ENCODE measurements around the gene EEF2K.
"Not testable (repeated sequence)": the region's sequence is repeated elsewhere in the genome, so short reads cannot be mapped to it uniquely, and the experiment has no call there.

Gene EEF2K

DNA sequence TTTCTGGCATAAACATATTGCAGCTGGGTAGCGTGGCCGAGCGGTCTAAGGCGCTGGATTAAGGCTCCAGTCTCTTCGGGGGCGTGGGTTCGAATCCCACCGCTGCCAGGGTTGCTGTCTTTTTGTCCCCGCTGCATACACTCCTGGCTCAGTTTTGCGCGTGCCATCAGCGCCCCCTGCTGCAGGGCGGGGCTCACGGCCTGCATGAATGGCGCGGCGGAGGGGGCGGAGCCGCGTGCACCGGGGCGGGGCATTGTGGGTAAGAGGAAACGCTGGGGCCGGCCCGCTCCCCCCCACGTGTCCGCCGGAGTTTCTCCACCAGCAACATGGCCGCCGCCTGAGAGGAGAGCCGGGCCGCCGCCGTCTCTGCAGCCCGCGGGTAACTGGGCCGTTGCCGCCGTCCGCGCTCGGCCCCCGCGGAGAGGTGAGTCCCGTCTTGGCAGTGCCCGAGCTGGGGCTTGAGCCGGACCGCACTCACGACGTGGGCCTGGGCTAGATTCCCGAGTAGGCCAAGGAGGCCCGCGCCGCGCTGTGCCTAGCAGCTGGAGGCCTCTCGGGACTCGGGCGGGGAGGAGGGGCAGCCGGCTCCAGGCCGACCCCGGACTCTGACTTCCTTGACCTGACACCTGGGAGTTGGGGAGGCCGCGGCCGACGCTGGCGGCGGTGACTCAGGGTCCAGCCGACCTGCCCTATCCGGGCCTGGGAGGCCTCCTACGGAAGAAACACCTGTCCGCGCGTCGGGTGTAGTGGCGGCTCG lies 91.2 kb downstream of the EEF2K start, which contains the start of gene POLR3E:
Gene POLR3E (plus strand): TSS at position 296 of the 757 bp plus-strand sequence. CDS start 5,560 bp downstream, outside the sequence.
- peak; percentile 98 for DNase-seq

DNA sequence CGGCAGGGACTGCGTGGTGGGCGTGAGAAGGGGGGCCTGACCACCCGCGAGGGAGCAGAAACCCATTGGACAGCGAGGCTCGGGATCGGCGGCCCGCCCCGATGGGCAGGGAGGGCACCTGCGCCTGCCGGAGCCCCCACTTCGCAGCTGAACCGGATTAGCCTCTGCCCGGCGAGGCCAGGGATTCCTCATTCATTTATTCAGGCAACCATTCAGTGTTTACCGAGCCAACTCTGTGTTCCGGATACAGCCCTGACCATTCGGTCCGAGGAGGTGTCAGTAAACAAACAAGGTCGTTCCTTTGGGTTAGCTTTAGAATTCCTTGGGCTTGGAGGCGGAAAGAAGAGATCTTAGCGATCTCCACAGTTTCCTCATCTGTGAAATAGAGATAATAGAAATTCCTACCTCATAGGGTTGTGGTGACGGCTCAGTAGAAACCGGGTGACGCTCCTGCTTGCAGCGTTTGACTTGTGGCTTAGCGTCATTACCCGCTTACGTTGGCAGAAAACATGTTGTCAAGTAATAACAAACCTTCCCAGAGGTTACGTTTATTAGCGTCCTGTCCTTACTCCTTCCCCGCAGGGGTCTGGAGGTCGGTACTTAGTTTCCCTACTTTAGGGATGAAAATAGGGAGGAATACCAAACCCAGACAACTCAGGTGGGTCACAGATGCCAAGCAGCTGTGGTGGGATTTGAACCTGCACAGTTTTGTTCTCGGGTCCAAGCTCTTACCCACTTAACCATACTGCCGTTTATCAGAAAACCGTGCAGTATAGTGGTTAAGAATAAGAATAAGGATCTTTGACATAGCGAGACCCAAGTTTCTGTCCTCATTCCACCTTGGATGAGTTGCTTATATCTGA lies 92.0 kb downstream of the EEF2K start:
- peak; percentile 97 for DNase-seq

DNA sequence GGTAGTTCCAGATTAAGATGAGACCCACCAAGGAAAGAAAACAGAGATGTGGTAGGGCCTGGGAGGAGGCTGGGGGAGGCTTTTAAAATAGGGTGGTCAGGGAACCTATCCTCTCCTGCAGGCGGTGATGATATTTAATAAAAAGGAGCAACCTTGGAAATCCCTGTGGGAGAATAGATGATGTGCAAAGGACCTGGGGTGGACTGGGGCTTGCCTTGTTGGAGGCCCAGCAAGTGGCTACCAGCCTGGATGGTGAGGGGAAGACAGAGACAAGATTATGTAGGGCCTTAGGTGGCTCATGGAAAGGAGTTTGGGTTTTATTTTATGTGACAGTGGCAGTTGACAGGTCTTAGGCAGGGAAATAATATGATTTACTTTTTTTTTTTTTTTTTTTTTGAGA lies 93.0 kb downstream of the EEF2K start:
- no peak for DNase-seq

DNA sequence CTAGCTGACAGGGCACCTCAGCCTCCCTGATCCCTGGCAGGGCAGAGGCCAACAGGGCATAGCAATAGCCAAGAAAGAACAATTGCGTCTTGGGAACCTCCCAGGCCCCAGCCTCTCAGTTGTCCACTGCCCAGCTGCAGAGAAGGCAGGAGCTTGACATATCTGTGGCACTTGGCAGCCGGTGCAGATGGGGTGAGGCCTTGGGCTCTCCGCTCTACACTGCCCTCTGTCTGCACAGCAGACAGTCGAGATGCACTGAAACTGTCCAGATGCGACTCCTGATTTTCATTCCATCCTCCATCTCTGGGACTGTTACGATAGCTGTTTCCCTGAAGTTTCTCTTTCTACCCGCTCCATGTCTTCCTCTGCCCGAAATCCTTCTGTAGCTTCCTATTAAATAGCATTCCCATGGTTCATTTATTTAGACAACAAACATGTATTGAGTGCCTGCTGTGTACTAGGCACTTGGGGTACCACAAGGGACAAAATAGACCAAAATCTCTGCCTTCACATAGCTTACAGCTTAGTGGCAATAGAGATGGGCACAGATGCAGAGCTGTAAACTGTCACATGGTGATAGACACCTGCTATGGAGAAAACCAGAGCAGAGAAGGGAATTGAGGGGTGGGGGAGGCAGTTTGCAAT lies 94.5 kb downstream of the EEF2K start:
- peak; percentile 46 for DNase-seq

DNA sequence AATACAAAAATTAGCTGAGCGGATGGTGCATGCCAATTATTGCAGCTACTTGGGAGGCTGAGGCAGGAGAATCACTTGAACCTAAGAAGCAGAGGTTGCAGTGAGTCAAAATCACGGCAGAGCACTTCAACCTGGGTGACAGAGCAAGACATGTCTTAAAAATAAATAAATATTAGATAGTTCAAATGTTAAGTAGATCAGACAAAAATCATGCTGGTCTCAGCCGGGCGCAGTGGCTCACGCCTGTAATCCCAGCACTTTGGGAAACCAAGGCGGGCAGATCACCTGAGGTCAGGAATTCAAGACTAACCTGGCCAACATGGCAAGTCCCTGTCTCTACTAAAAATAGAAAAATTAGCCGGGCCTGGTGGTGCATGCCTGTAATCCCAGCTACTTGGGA lies 95.3 kb downstream of the EEF2K start:
- DNase-seq: not testable (repeated sequence)

DNA sequence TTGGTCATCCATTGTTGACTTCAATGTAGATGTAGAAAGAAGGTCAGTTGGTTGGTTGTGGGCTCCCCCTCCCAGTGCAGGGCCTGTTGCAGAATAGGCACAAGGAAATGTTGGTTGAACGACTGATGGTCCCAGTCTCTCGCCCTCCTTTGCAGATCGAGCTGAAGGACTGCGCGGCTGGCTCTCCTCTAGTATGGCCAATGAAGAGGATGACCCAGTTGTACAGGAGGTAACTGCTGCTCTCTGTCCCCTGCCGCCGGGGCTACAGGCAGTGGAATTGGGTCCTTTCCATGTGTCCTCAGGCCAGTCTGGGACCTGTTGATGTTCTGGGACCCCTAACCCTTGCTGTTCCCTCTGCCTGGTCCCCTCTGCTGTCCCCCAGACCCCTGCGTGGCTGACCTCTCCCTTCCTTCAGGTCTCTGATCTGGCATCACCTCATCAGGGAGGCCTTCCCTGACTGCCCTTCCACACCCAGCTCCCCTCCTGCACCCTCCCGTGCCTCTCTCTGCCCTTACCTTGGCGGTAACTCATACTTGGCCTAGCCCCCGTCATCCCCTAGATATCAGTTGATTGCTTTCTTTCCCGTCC lies 96.8 kb downstream of the EEF2K start:
- DNase-seq: no peak

DNA sequence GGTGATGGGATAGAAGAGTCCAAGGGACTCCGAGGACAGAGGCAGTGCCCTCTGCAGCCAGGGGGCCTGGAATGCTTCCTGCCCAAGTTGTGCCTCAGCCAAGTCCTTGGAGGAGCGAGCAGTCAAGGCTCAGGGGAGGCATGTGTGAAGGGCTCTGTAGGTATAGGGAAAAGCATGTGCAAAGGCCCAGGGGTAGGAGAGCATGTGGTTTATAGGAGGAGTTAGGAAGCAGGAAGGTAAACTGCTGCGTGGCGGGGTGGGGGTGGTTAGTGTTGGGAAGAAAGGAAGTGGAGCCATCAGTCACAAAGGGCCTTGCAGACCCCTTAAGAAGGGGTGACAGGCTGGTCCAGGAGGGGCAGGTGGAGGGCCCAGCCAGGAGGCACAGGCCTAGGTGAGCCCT lies 98.3 kb downstream of the EEF2K start:
- DNase-seq: no peak

DNA sequence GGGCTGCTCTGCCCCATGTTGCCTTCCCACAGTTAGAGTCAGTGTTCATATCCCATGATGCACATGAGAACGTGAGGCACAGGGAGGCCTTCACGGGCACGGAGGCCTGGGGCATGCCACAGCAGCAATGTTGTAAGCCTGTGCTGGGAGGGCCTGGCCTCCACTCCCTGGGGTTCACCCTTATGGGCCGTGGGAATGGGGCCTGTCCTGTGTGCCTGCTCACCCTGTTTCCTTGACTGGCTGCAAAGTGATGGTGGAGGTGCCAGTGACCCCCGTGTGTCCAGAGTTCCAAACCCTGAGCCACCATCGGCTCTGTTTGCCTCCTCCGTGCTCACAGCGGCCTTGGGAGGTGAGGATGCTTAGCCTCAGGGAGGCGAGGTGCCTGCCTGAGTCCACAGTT lies 100.7 kb downstream of the EEF2K start:
- no peak for DNase-seq

DNA sequence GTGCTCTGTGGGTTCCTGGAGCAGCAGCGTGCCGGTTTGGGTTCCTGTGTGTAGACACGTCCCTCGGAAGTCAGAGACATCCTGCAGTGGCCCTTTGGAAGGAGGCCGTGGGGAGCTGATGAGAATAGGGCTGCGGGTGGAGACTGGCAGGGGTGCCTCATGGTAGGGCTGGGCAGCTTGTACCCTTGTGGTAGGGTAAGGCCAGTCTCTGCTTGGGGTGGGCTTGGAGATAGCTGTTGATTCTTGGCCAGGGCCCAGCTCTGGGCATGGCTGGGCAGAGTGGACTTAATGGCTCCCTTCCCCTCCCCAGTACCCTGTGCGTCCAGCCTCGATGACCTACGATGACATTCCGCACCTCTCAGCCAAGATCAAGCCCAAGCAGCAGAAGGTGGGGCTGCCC lies 101.8 kb downstream of the EEF2K start:
- DNase-seq: no peak

DNA sequence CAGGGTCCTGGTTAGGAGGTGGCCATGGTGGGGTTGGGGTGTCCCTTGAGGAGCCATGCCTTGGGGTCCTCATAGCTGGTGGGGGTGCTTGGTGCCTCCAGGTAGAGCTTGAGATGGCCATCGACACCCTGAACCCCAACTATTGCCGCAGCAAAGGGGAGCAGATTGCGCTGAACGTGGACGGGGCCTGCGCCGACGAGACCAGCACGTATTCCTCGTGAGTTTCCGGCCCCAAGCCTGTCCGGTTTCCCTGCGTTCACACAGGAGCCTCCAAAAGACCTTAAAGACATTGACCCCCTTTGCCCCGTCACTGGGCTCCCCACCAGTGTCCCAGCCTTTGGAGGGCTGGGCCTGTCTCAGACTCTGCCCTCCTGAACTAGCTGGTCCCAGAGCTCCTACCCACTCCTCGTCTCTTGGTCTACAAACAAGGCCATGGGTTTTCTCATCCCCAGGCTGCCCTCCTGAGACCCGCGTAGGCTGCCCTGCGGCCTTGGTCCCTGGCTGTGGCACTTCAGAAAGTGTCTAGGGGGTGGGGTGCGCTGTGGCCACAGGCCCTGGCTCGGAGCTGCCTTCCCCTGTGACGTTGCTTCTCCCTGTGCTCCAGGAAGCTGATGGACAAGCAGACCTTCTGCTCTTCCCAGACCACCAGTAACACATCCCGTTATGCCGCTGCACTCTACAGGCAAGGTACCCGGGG lies 102.9 kb downstream of the EEF2K start:
- DNase-seq: no peak

DNA sequence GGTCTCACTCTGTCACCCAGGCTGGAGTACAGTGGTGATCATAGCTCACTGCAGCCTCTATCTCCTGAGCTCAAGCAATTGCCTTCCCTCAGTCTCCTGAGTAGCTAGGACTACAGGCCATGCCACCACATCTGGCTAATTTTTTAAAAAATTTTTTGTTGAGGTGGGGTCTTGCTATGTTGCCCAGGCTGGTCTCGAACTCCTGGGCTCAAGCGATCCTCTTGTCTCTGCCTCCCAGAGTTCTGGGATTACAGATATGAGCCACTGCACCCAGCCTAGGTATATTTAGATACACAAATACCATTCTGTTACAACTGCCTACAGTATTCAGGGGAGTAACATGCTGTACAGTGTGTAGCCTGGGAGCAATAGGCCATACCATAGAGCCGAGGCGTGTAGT lies 105.4 kb downstream of the EEF2K start:
- no peak for DNase-seq

DNA sequence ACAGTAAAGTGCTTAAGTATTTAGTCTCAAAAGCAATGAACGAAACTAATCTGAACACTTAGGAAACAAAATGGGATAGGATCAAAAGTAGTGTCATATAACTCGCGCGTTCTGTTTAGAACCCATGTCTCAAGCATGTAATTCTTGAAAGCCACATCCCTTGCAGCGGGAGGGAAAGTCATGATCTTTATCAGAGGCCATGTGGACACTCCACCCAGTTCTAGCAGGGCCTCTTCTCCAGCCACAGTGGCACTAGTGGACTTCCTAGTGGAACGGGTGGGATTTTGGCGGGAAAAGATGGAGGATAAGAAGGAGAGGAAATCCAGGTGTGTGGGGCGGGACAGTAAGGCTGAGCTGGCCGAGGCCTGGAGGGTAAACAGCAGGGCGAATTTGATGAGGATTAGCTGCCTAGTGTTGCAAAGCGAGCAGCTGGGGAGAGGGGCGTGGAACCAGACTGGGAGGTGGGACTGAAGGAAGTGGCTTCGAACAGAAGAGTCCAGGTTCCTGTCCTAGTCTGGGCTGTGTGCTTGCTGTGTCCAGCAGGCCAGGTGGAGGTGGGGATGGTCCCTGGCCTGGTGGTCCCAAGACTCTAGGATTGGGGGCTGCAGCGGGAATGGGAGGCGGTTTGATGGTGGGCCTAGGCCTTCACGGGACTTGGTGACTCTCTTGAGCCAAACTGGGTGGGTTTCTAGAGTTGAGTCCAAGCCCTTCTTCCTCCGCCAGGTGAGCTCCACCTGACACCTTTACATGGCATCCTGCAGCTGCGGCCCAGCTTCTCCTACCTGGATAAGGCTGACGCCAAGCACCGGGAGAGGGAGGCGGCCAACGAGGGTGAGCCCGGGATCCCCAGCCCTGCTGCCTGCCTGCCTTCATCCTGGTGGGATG lies 107.1 kb downstream of the EEF2K start:
- no peak for DNase-seq

DNA sequence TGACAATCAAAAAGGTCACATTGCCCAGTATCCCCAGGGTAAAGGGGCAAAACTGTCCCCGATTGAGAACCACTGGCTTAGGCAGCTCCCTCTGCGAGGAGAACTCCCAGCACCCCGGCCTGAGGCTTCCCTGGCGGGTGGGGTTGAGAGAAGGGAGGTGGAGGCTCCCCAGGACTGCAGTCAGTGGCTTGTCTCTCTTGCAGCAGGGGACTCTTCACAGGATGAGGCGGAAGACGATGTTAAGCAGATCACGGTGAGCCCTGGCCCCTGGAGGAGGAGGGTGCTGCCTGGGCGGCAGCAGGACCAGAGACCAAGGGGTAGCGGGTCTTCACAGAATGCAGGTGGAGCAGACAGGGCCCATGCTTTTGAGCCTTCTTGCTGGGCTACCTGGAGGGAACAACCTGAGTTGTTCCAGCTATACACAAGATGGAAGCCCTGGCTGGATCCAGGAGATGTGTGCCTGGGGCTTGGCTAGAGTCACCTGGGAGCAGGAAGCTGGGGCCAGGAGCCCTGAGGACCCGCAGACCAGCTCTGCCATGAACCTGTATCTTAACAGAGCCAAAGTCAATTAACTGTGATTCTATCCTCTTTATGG lies 107.9 kb downstream of the EEF2K start:
- DNase-seq: no peak

DNA sequence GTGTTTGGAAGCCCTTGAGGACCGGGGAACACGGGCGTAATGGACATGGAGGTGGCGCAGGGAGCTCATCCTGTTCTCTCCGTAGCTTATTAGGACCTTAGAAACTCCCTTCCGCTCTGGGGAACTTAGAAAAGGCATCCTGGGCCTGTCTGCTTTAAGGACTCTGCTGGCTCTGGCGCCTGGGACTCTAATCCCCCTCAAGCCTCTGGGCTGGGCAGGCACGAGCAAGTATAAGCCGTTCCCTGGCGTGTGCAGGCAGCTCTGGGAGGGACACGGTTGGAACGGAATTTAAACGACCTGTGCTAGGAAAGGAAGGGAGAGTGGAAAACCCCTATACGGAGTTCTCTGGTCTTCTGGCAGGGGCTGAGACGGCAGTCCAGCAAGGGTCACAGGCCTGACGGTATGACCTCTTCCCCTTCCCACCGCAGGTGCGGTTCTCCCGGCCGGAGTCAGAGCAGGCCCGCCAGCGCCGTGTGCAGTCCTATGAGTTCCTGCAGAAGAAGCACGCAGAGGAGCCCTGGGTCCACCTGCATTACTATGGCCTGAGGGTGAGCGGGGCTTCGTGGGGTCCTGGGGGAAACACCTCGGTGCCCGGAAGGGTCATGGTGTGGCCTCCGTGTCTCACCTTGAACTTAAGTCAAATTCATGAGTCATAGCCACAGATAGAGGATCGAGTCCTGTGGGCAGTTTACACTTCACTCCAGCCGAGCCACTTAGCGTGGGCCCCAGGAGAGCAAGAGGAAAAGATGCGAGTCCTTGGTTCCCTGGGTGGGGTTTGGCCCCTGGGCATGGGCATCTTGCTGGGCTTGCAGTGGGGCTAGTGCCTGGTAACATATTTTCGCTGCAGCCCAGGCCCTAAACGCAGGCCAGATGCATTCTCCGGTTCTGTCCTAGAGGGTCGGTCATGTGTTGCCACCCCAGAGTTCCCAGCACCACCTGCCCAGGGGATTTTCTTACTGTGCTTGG lies 108.9 kb downstream of the EEF2K start:
- DNase-seq: no peak

DNA sequence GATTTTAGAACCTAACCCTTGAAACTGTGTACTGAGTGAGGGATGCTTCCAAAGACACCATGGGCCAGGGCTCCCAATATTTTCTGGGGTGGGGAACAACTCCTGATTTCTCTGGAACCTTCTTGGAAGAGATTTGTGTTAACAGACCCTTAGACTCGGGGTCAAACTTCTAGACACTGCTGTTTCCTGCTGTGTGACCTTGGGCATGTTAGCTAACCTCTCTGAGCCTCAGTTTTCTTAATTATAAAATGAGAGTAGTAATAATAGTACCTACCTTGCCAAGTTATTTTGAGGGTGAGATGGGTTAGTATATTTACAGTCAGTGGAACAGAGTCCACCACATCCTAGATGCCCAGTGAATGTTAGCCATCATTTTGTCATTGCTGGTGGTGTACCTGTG lies 109.9 kb downstream of the EEF2K start:
- no peak for DNase-seq

DNA sequence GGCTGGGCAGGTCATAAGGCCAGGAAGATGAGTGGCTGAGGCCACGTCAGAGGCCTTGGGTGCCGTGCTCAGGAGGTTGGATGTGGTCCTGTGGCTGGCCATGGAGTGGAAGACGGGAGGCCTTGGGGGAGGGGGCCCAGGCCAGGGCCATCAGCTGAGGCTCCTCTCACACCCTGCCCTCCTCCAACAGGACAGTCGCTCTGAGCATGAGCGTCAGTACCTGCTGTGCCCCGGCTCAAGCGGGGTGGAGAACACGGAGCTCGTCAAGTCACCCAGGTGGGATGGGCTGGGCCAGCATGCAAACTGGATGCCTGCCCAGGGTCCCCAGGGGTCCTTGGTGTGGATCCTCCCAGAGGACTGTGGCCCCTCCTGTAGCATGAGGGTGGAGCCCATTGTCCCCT lies 110.3 kb downstream of the EEF2K start:
- no peak for DNase-seq

DNA sequence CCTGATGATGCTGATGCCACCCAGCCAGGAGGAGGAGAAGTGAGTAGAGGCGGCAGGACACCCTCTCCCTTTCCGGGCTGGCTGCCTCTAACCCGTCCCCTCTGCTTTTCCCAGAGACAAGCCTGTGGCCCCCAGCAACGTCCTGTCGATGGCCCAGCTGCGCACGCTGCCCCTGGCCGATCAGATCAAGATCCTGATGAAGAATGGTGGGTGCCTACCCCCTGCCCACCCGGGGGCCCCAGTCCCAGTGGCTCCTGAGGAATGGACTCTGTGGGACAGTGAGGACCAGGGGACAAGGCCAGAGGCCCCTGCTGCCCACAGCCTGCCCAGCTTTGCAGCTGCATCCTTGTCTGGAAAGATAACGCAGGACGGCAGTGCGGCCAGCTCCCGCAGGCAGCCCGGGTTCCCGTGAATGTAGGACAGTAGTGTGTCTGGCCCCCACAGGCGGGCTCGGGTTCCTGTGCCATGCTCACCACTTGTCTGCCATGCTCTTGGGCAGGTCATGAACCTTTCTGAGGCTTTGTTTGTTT lies 111.0 kb downstream of the EEF2K start:
- DNase-seq: no peak

DNA sequence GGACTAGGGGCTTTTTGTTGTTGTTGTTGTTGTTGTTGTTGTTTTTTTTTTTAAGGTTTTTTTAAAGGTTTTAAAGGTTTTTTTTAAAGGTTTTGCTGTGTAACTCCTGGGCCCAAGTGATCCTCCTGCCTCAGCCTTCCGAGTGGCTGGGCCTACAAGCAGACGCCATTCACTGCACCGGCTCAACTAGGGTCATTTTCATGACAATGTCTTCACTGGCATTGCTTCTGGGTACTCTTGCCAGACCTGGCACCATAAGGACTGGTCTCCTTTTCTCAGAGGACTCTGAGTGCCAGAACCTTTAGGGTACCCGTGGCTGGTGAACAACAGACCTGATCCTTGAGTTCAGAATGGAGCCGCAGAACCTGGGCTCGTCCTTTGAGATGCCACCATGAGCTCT lies 111.5 kb downstream of the EEF2K start:
- DNase-seq: no peak

DNA sequence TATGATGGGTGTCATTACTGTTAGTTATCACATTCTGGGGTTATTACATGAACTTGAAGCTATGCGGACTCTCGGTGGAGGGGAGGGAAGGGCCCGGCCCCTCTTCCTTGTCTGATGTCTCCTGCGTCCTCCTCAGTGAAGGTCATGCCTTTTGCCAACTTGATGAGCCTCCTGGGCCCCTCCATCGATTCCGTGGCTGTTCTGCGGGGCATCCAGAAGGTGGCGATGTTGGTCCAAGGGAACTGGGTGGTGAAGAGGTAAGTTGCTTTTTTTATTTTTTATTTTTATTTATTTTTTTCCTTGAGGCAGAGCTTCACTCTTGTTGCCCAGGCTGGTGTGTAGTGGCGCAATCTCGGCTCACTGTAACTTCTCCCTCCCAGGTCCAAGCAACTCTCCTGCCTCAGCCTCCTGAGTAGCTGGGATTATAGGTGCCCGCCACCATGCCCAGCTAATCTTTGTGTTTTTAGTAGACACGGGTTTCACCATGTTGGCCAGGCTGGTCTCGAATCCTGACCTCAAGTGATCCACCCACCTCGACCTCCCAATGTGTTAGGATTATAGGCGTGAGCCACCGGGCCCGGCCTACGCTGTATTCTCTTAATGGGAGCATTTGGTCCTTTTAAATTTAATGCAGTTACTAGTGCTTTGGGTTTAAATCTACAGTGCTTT lies 112.7 kb downstream of the EEF2K start:
- no peak for DNase-seq
